HG03025 (cell line): ENCODE results near the gene FOCAD.
"Not testable (repeated sequence)": the region's sequence is repeated elsewhere in the genome, so short reads cannot be mapped to it uniquely, and the experiment has no call there.

Source experiments
- ATAC-seq: cut with Tn5 transposase; IDR thresholded peaks from one replicate; pipeline ENCODE4 v1.9.1; 2021; ENCODE audit warnings: mild to moderate bottlenecking, moderate library complexity; ENCODE audit not compliant: unreplicated experiment, low FRiP score

FOCAD gene

GRCh38 chr9:20684035-20684874 lies at the start of gene FOCAD:
Gene FOCAD (plus strand): TSS chr9:20684259. CDS start chr9:20715354, 31,095 bp downstream.
- peak; percentile 99 for ATAC-seq

GRCh38 chr9:20634895-20635294 lies 49.2 kb upstream of the FOCAD start:
- no peak for ATAC-seq

GRCh38 chr9:20636888-20637440 lies 47.1 kb upstream of the FOCAD start:
- no peak for ATAC-seq

- ATAC-seq: peak; percentile 72
Observed at GRCh38 chr9:20640331-20641187, 43.5 kb upstream of the FOCAD start.

- ATAC-seq: no peak
Observed at GRCh38 chr9:20642045-20642444, 42.0 kb upstream of the FOCAD start.

- no peak for ATAC-seq
Observed at GRCh38 chr9:20643660-20644059, 40.4 kb upstream of the FOCAD start.

- ATAC-seq: no peak
Observed at GRCh38 chr9:20646656-20647055, 37.4 kb upstream of the FOCAD start.

- no peak for ATAC-seq
Observed at GRCh38 chr9:20649381-20649780, 34.7 kb upstream of the FOCAD start.

GRCh38 chr9:20650313-20650712 lies 33.7 kb upstream of the FOCAD start:
- no peak for ATAC-seq

GRCh38 chr9:20650750-20651299 lies 33.2 kb upstream of the FOCAD start:
- ATAC-seq: no peak

- ATAC-seq: no peak
Observed at GRCh38 chr9:20651939-20652338, 32.1 kb upstream of the FOCAD start.

- ATAC-seq: not testable (repeated sequence)
Observed at GRCh38 chr9:20658246-20658667, 25.8 kb upstream of the FOCAD start.

GRCh38 chr9:20658677-20659473 lies 25.2 kb upstream of the FOCAD start:
- no peak for ATAC-seq

GRCh38 chr9:20659474-20659967 lies 24.5 kb upstream of the FOCAD start:
- no peak for ATAC-seq

- ATAC-seq: no peak
Observed at GRCh38 chr9:20662156-20662555, 21.9 kb upstream of the FOCAD start.

GRCh38 chr9:20663133-20663532 lies 20.9 kb upstream of the FOCAD start:
- ATAC-seq: no peak

GRCh38 chr9:20664501-20664900 lies 19.6 kb upstream of the FOCAD start:
- no peak for ATAC-seq

- ATAC-seq: no peak
Observed at GRCh38 chr9:20670395-20670794, 13.7 kb upstream of the FOCAD start.

GRCh38 chr9:20671635-20672034 lies 12.4 kb upstream of the FOCAD start:
- ATAC-seq: no peak

GRCh38 chr9:20673537-20673936 lies 10.5 kb upstream of the FOCAD start:
- ATAC-seq: not testable (repeated sequence)
